ENCODE results near the gene EFEMP2. TPM values are rescaled to one million over a fixed set of nuclear protein-coding genes. Genes with fewer than 3 reads are reported as not detected.
A peak's percentile ranks its signal among the peaks of the same experiment; 100 is the strongest.

EFEMP2 gene
- total RNA-seq, 1 donor from 2014 or later, result 310 TPM

DNA sequence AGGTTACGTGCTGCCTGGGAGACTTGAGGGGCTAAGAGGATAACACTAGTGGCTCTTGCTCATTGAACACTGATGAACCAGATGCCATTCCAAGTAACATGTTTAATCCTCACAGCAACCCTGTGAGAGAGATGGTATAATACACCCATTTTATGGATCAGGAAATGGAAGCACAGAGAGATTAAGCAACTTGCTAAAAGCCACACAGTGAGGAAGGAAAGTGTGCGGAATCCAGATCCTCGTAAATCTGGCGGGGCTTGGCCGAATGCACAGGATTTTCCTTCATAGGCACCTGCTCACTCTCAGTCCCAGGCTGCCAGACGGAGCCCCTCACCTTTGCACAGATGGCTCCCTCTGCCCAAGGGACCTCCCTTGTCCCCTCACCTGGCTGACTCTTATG is 35.3 kb upstream of the EFEMP2 start:
- no peaks in the 10 kb centered on the region for H3K9me3 Mint-ChIP-seq (ENCODE audit: low read depth)
- H3K27me3 Mint-ChIP-seq (ENCODE audit: low read depth), result no peaks in the 10 kb centered on the region
- no peak overlapping the region for H3K27ac Mint-ChIP-seq (ENCODE audit: unreplicated experiment)
- no peaks in the 10 kb centered on the region for H3K36me3 Mint-ChIP-seq (ENCODE audit: low read depth)
- TF ChIP-seq, protein P1, sequence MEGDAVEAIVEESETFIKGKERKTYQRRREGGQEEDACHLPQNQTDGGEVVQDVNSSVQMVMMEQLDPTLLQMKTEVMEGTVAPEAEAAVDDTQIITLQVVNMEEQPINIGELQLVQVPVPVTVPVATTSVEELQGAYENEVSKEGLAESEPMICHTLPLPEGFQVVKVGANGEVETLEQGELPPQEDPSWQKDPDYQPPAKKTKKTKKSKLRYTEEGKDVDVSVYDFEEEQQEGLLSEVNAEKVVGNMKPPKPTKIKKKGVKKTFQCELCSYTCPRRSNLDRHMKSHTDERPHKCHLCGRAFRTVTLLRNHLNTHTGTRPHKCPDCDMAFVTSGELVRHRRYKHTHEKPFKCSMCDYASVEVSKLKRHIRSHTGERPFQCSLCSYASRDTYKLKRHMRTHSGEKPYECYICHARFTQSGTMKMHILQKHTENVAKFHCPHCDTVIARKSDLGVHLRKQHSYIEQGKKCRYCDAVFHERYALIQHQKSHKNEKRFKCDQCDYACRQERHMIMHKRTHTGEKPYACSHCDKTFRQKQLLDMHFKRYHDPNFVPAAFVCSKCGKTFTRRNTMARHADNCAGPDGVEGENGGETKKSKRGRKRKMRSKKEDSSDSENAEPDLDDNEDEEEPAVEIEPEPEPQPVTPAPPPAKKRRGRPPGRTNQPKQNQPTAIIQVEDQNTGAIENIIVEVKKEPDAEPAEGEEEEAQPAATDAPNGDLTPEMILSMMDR (IDR thresholded peaks at IDR 0.05), result no peak
- no peak overlapping the region for H3K4me3 Mint-ChIP-seq (ENCODE audit: unreplicated experiment)
- peaks cover 33% of the 10 kb centered on the region for H3K4me1 Mint-ChIP-seq (ENCODE audit: low read depth)
- DNase-seq (ENCODE audit: low spot score), result no peak

- Mint-ChIP-seq H3K27ac (ENCODE audit: unreplicated experiment) (no peak overlapping the region), H3K4me3 (ENCODE audit: unreplicated experiment) (no peak overlapping the region), H3K36me3 (ENCODE audit: low read depth) (no peaks in the 10 kb centered on the region), H3K4me1 (ENCODE audit: low read depth) (peaks cover 33% of the 10 kb centered on the region), H3K27me3 (ENCODE audit: low read depth) (no peaks in the 10 kb centered on the region), H3K9me3 (ENCODE audit: low read depth) (no peaks in the 10 kb centered on the region)
- no peak for DNase-seq (ENCODE audit: low spot score)
- TF ChIP-seq, protein P1 (IDR thresholded peaks at IDR 0.05), result no peak
Measured at GRCh38 chr11:65906602-65907001, 34.0 kb upstream of the EFEMP2 start.

- Mint-ChIP-seq H3K4me3 (ENCODE audit: unreplicated experiment) (no peak overlapping the region), H3K36me3 (ENCODE audit: low read depth) (no peaks in the 10 kb centered on the region), H3K9me3 (ENCODE audit: low read depth) (no peaks in the 10 kb centered on the region), H3K27ac (ENCODE audit: unreplicated experiment) (peak overlapping the region; percentile 90), H3K27me3 (ENCODE audit: low read depth) (no peaks in the 10 kb centered on the region), H3K4me1 (ENCODE audit: low read depth) (peaks cover 33% of the 10 kb centered on the region)
- TF ChIP-seq, protein P1 (IDR thresholded peaks at IDR 0.05), result no peak
- no peak for DNase-seq (ENCODE audit: low spot score)
Measured at GRCh38 chr11:65903715-65904114, 31.1 kb upstream of the EFEMP2 start.

- Mint-ChIP-seq H3K27me3 (ENCODE audit: low read depth) (no peaks in the 10 kb centered on the region), H3K4me3 (ENCODE audit: unreplicated experiment) (peak overlapping the region; percentile 25), H3K9me3 (ENCODE audit: low read depth) (no peaks in the 10 kb centered on the region), H3K36me3 (ENCODE audit: low read depth) (no peaks in the 10 kb centered on the region), H3K27ac (ENCODE audit: unreplicated experiment) (peak overlapping the region; percentile 90), H3K4me1 (ENCODE audit: low read depth) (peaks cover 38% of the 10 kb centered on the region)
- no peak for DNase-seq (ENCODE audit: low spot score)
- TF ChIP-seq, protein P1 (IDR thresholded peaks at IDR 0.05), result no peak
Measured at GRCh38 chr11:65903068-65903481, 30.5 kb upstream of the EFEMP2 start.

DNA sequence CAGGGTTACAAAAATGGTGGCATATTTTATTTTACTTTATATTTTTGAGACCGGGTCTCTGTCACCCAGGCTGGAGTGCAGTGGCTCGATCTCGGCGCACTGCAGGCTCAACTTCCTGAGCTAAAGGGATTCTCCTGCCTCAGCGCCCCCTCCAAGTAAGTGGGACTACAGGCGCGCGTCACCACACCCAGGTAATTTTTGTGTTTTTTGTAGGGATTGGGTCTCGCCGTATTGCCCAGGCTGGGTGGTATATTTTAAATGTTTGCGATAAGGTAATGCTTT is 28.2 kb upstream of the EFEMP2 start:
- Mint-ChIP-seq H3K4me1 (ENCODE audit: low read depth) (peaks cover 47% of the 10 kb centered on the region), H3K27ac (ENCODE audit: unreplicated experiment) (no peak overlapping the region), H3K27me3 (ENCODE audit: low read depth) (no peaks in the 10 kb centered on the region), H3K36me3 (ENCODE audit: low read depth) (no peaks in the 10 kb centered on the region), H3K9me3 (ENCODE audit: low read depth) (no peaks in the 10 kb centered on the region), H3K4me3 (ENCODE audit: unreplicated experiment) (peak overlapping the region; percentile 50)
- DNase-seq (ENCODE audit: low spot score), result no peak
- TF ChIP-seq, protein P1 (IDR thresholded peaks at IDR 0.05), result no peak
